Measurements from ENCODE around the gene MAST1.
"Not testable (repeated sequence)": the region's sequence is repeated elsewhere in the genome, so short reads cannot be mapped to it uniquely, and the experiment has no call there.

Gene MAST1

GRCh38 chr19:12840091-12841079 lies 2.1 kb downstream of the MAST1 start:
- DNase-seq (ENCODE audit: low spot score in 2 of 2): peak; percentile 34 to 94
- Histone ChIP-seq H3K4me3 (no peak overlapping the region), H3K9me3 (no peaks in the 10 kb centered on the region), H3K36me3 (replicated peaks) (peaks cover 18% of the 10 kb centered on the region; the same call in 1 of the 2 replicates), H3K27me3 (ENCODE audit: low read depth) (no peaks in the 10 kb centered on the region), H3K4me1 (peaks cover 11% of the 10 kb centered on the region)
- in situ Hi-C loops (cut with MboI; ENCODE audit: low sequenced_read_pairs): no loop called here

GRCh38 chr19:12841094-12841493 lies 2.8 kb downstream of the MAST1 start:
- peak in 1 of 2 experiments; percentile 20 for DNase-seq (ENCODE audit: low spot score in 2 of 2)
- Histone ChIP-seq H3K27me3 (ENCODE audit: low read depth) (no peaks in the 10 kb centered on the region), H3K9me3 (no peaks in the 10 kb centered on the region), H3K4me3 (no peak overlapping the region), H3K4me1 (peaks cover 8% of the 10 kb centered on the region), H3K36me3 (replicated peaks) (peaks cover 18% of the 10 kb centered on the region; the same call in 1 of the 2 replicates)
- in situ Hi-C loops (cut with MboI; ENCODE audit: low sequenced_read_pairs): no loop called here

GRCh38 chr19:12842511-12842910 lies 4.2 kb downstream of the MAST1 start:
- Histone ChIP-seq H3K4me1 (peaks cover 11% of the 10 kb centered on the region), H3K4me3 (no peak overlapping the region), H3K36me3 (replicated peaks) (peaks cover 20% of the 10 kb centered on the region), H3K9me3 (no peaks in the 10 kb centered on the region), H3K27me3 (ENCODE audit: low read depth) (no peaks in the 10 kb centered on the region)
- DNase-seq (ENCODE audit: low spot score in 2 of 2): no peak
- in situ Hi-C loops (cut with MboI; ENCODE audit: low sequenced_read_pairs): no loop called here

GRCh38 chr19:12843328-12843727 lies 5.0 kb downstream of the MAST1 start:
- DNase-seq (ENCODE audit: low spot score in 2 of 2): no peak
- no peaks in the 10 kb centered on the region for H3K27me3 ChIP-seq (ENCODE audit: low read depth)
- no peaks in the 10 kb centered on the region for H3K9me3 ChIP-seq
- no peak overlapping the region for H3K4me3 ChIP-seq
- H3K4me1 ChIP-seq: peaks cover 11% of the 10 kb centered on the region
- peaks cover 29% of the 10 kb centered on the region for H3K36me3 ChIP-seq (replicated peaks)
- in situ Hi-C loops (cut with MboI; ENCODE audit: low sequenced_read_pairs): no loop called here

- Histone ChIP-seq H3K4me1 (peaks cover 9% of the 10 kb centered on the region), H3K36me3 (replicated peaks) (peaks cover 34% of the 10 kb centered on the region), H3K4me3 (no peak overlapping the region), H3K9me3 (no peaks in the 10 kb centered on the region), H3K27me3 (ENCODE audit: low read depth) (no peaks in the 10 kb centered on the region)
- DNase-seq (ENCODE audit: low spot score in 2 of 2): no peak
- in situ Hi-C loops (cut with MboI; ENCODE audit: low sequenced_read_pairs): no loop called here
Measured at GRCh38 chr19:12843999-12844732, 5.9 kb downstream of the MAST1 start.

GRCh38 chr19:12846613-12847012 lies 8.3 kb downstream of the MAST1 start:
- H3K27me3 ChIP-seq (ENCODE audit: low read depth); DNase-seq (ENCODE audit: low spot score in 2 of 2); in situ Hi-C loops (cut with MboI; ENCODE audit: low sequenced_read_pairs); H3K4me3 ChIP-seq; H3K4me1 ChIP-seq; H3K9me3 ChIP-seq: not testable (repeated sequence)
- peaks cover 28% of the 10 kb centered on the region for H3K36me3 ChIP-seq (replicated peaks)

- Histone ChIP-seq H3K27me3 (ENCODE audit: low read depth) (no peaks in the 10 kb centered on the region), H3K4me3 (no peak overlapping the region), H3K9me3 (no peaks in the 10 kb centered on the region), H3K4me1 (peaks cover 3% of the 10 kb centered on the region; the same call in 1 of the 2 replicates), H3K36me3 (replicated peaks) (peaks cover 29% of the 10 kb centered on the region)
- in situ Hi-C loops (cut with MboI; ENCODE audit: low sequenced_read_pairs): no loop called here
- DNase-seq (ENCODE audit: low spot score in 2 of 2): peak; percentile 66 to 92
Measured at GRCh38 chr19:12847159-12848139, 9.1 kb downstream of the MAST1 start.

- Histone ChIP-seq H3K4me3 (no peak overlapping the region), H3K27me3 (ENCODE audit: low read depth) (no peaks in the 10 kb centered on the region), H3K36me3 (replicated peaks) (peaks cover 24% of the 10 kb centered on the region), H3K9me3 (no peaks in the 10 kb centered on the region), H3K4me1 (no peaks in the 10 kb centered on the region)
- in situ Hi-C loops (cut with MboI; ENCODE audit: low sequenced_read_pairs): no loop called here
- DNase-seq (ENCODE audit: low spot score in 2 of 2): no peak
Measured at GRCh38 chr19:12856653-12857052, 18.3 kb downstream of the MAST1 start.

- DNase-seq (ENCODE audit: low spot score in 2 of 2): no peak
- no peaks in the 10 kb centered on the region for H3K9me3 ChIP-seq
Measured at GRCh38 chr19:12858041-12858928, 20.0 kb downstream of the MAST1 start.

GRCh38 chr19:12859546-12859945 lies 21.2 kb downstream of the MAST1 start:
- Histone ChIP-seq H3K4me1 (no peaks in the 10 kb centered on the region), H3K27me3 (ENCODE audit: low read depth) (no peaks in the 10 kb centered on the region), H3K9me3 (no peaks in the 10 kb centered on the region), H3K36me3 (replicated peaks) (peaks cover 19% of the 10 kb centered on the region), H3K4me3 (no peak overlapping the region)
- in situ Hi-C loops (cut with MboI; ENCODE audit: low sequenced_read_pairs): no loop called here
- DNase-seq (ENCODE audit: low spot score in 2 of 2): no peak

More at GRCh38 chr19:12858041-12858928, 20.0 kb downstream of the MAST1 start:
- Histone ChIP-seq H3K36me3 (replicated peaks) (peaks cover 23% of the 10 kb centered on the region), H3K4me1 (no peaks in the 10 kb centered on the region), H3K4me3 (no peak overlapping the region), H3K27me3 (ENCODE audit: low read depth) (no peaks in the 10 kb centered on the region)
- in situ Hi-C loops (cut with MboI; ENCODE audit: low sequenced_read_pairs): no loop called here

- Histone ChIP-seq H3K36me3 (replicated peaks) (peaks cover 12% of the 10 kb centered on the region; the same call in 1 of the 2 replicates), H3K4me1 (no peaks in the 10 kb centered on the region), H3K4me3 (no peak overlapping the region), H3K27me3 (ENCODE audit: low read depth) (no peaks in the 10 kb centered on the region), H3K9me3 (no peaks in the 10 kb centered on the region)
- in situ Hi-C loops (cut with MboI; ENCODE audit: low sequenced_read_pairs): no loop called here
- no peak for DNase-seq (ENCODE audit: low spot score in 2 of 2)
Measured at GRCh38 chr19:12864143-12864542, 25.8 kb downstream of the MAST1 start.

Data from HAP-1 (cell line).